Smooth muscle cell (in vitro differentiated cells): ENCODE results near the gene AGAP3. TPM values are rescaled to one million over a fixed set of nuclear protein-coding genes. Genes with fewer than 3 reads are reported as not detected.

ENCODE experiments used
- DNase-seq: peaks from one replicate; lab custom pipeline; 2025; ENCODE audit not compliant: unreplicated experiment; lab: John Stamatoyannopoulos, UW
- H2AFZ ChIP-seq: fragments of 200-600 bp; sonication (generic); 2 replicates; pipeline ENCODE4 v1.6.0; 2016; ENCODE audit warnings: antibody characterized with exemption, low read depth, mild to moderate bottlenecking
- H3F3A ChIP-seq: fragments of 200-600 bp; sonication (generic); 2 replicates; pipeline ENCODE4 v1.6.0; 2017; ENCODE audit warnings: antibody characterized with exemption, low read depth
- H3K27ac ChIP-seq: fragments of 200-600 bp; sonication (generic); 2 replicates; pipeline ENCODE4 v1.5.1; 2016; ENCODE audit warnings: low read depth, mild to moderate bottlenecking
- H3K27me3 ChIP-seq: fragments of 200-600 bp; sonication (generic); 2 replicates; pipeline ENCODE4 v1.6.1; 2016; ENCODE audit warnings: low read depth, mild to moderate bottlenecking
- H3K36me3 ChIP-seq: fragments of 200-600 bp; sonication (generic); 2 replicates; pipeline ENCODE4 v1.5.1; 2016; ENCODE audit warnings: low read depth
- H3K4me1 ChIP-seq: fragments of 200-600 bp; sonication (generic); 2 replicates; pipeline ENCODE4 v1.5.1; 2016; ENCODE audit warnings: low read depth
- H3K4me2 ChIP-seq: fragments of 200-600 bp; sonication (generic); 2 replicates; pipeline ENCODE4 v1.6.0; 2016; ENCODE audit warnings: mild to moderate bottlenecking
- H3K4me3 ChIP-seq: fragments of 200-600 bp; sonication (generic); 2 replicates; pipeline ENCODE4 v1.5.1; 2016; ENCODE audit warnings: mild to moderate bottlenecking
- H3K79me2 ChIP-seq: fragments of 200-600 bp; sonication (generic); 2 replicates; pipeline ENCODE4 v1.6.0; 2016; ENCODE audit warnings: low read depth, mild to moderate bottlenecking
- H3K9ac ChIP-seq: fragments of 200-600 bp; sonication (generic); 2 replicates; pipeline ENCODE4 v1.6.0; 2016; ENCODE audit warnings: low read depth
- H3K9me3 ChIP-seq: fragments of 200-600 bp; sonication (generic); replicated peaks from 2 replicates; pipeline ENCODE4 v1.5.1; 2016; ENCODE audit warnings: low read depth
- H4K20me1 ChIP-seq: fragments of 200-600 bp; sonication (generic); 2 replicates; pipeline ENCODE4 v1.6.0; 2016; ENCODE audit warnings: low read depth
- CTCF ChIP-seq: fragments of 200-600 bp; sonication (generic); IDR thresholded peaks from 2 replicates; pipeline ENCODE4 v1.5.1; 2017; ENCODE audit warnings: borderline replicate concordance, mild to moderate bottlenecking, antibody characterized with exemption; ENCODE audit not compliant: insufficient read depth, poor library complexity, severe bottlenecking
- WGBS: methylation state at CpG from one replicate; pipeline ENCODE4 v1.1.7; 2016; ENCODE audit warnings: low lambda C conversion rate; 5-methylcytosine and 5-hydroxymethylcytosine counted together
- polyA plus RNA-seq: library from polyadenylated mRNA; unstranded; fragments of >200 nt; fragmentation: Nextera tagmentation; extraction: Ambion mirVana; gene quantifications from 2 replicates; pipeline ENCODE4 v1.2.1, GENCODE V29; 2016
- total RNA-seq: library from RNA; depleted of rRNA; stranded (reverse); fragments of >200 nt; gene quantifications from 2 replicates; pipeline ENCODE4 v1.2.3, GENCODE V29; 2014

AGAP3 gene
- total and polyA plus RNA-seq, 2 experiments from 2014 or later, result 29.8 to 51.4 TPM

GRCh38 chr7:151071032-151071866, 15.0 kb upstream of the AGAP3 start:
- Histone ChIP-seq H3K4me2 (no peak overlapping the region), H3K4me3 (no peak overlapping the region), H3F3A (no peaks in the 10 kb centered on the region), H3K36me3 (no peaks in the 10 kb centered on the region), H2AFZ (no peak overlapping the region), H3K9ac (no peak overlapping the region), H3K27me3 (no peaks in the 10 kb centered on the region), H4K20me1 (peaks cover 41% of the 10 kb centered on the region), H3K9me3 (no peaks in the 10 kb centered on the region), H3K4me1 (no peaks in the 10 kb centered on the region), H3K27ac (no peak overlapping the region), H3K79me2 (no peaks in the 10 kb centered on the region)
- DNase-seq, result no peak
- WGBS, result 99% methylated on average over 38 of the region's 39 CpGs
- TF ChIP-seq CTCF, result no peak

- Histone ChIP-seq H3K4me1 (no peaks in the 10 kb centered on the region), H2AFZ (no peak overlapping the region), H3K9me3 (no peaks in the 10 kb centered on the region), H3K79me2 (peaks cover 6% of the 10 kb centered on the region), H3K4me2 (no peak overlapping the region), H4K20me1 (peaks cover 25% of the 10 kb centered on the region), H3K27me3 (no peaks in the 10 kb centered on the region), H3K36me3 (no peaks in the 10 kb centered on the region), H3K4me3 (no peak overlapping the region), H3K27ac (no peak overlapping the region), H3F3A (peaks cover 16% of the 10 kb centered on the region), H3K9ac (no peak overlapping the region)
- DNase-seq, result no peak
- WGBS, result 95% methylated on average over 17 of the region's 17 CpGs
- TF ChIP-seq CTCF, result no peak
Measured at GRCh38 chr7:151073990-151074389, 12.3 kb upstream of the AGAP3 start.

GRCh38 chr7:151074817-151075661, 11.2 kb upstream of the AGAP3 start:
- Histone ChIP-seq H3K27me3 (no peaks in the 10 kb centered on the region), H3K27ac (no peak overlapping the region), H3K36me3 (no peaks in the 10 kb centered on the region), H3F3A (peaks cover 16% of the 10 kb centered on the region), H2AFZ (no peak overlapping the region), H3K4me2 (no peak overlapping the region), H4K20me1 (peaks cover 23% of the 10 kb centered on the region), H3K79me2 (peaks cover 16% of the 10 kb centered on the region), H3K4me3 (no peak overlapping the region), H3K9ac (no peak overlapping the region), H3K4me1 (peaks cover 7% of the 10 kb centered on the region), H3K9me3 (no peaks in the 10 kb centered on the region)
- no peak for DNase-seq
- no peak for TF ChIP-seq CTCF
- 97% methylated on average over 26 of the region's 26 CpGs for WGBS
